ENCODE data around the gene DNMT1. TPM values are rescaled to one million over a fixed set of nuclear protein-coding genes. Genes with fewer than 3 reads are reported as not detected.
"Not testable (repeated sequence)": the region's sequence is repeated elsewhere in the genome, so short reads cannot be mapped to it uniquely, and the experiment has no call there.

Gene DNMT1
- polyA plus RNA-seq, 1 donor, result 160 TPM

GRCh38 chr19:10222201-10222890, 27.6 kb upstream of the DNMT1 start:
- DNase-seq, result no peak

GRCh38 chr19:10220695-10221094, 25.9 kb upstream of the DNMT1 start:
- DNase-seq, result no peak

- no peak for DNase-seq
Measured at GRCh38 chr19:10219678-10220077, 24.9 kb upstream of the DNMT1 start.

- DNase-seq, result no peak
Measured at GRCh38 chr19:10217085-10217484, 22.3 kb upstream of the DNMT1 start.

- DNase-seq, result no peak
Measured at GRCh38 chr19:10214784-10215183, 20.0 kb upstream of the DNMT1 start.

- DNase-seq, result no peak
Measured at GRCh38 chr19:10211691-10212090, 16.9 kb upstream of the DNMT1 start.

GRCh38 chr19:10211061-10211460, 16.3 kb upstream of the DNMT1 start:
- DNase-seq, result no peak

GRCh38 chr19:10209315-10209714, 14.6 kb upstream of the DNMT1 start:
- DNase-seq, result no peak

GRCh38 chr19:10207026-10207425, 12.3 kb upstream of the DNMT1 start:
- DNase-seq, result no peak

- DNase-seq, result no peak
Measured at GRCh38 chr19:10206226-10206885, 11.6 kb upstream of the DNMT1 start.

- no peak for DNase-seq
Measured at GRCh38 chr19:10205636-10206035, 10.9 kb upstream of the DNMT1 start.

GRCh38 chr19:10203686-10204085, 8.9 kb upstream of the DNMT1 start:
- DNase-seq, result no peak

- no peak for DNase-seq
Measured at GRCh38 chr19:10201176-10201575, 6.4 kb upstream of the DNMT1 start.

- not testable (repeated sequence) for DNase-seq
Measured at GRCh38 chr19:10200101-10200500, 5.3 kb upstream of the DNMT1 start.

GRCh38 chr19:10198889-10199644, 4.3 kb upstream of the DNMT1 start:
- DNase-seq, result not testable (repeated sequence)

- no peak for DNase-seq
Measured at GRCh38 chr19:10195199-10195519, 406 bp upstream of the DNMT1 start.

GRCh38 chr19:10193790-10194499, 808 bp downstream of the DNMT1 start:
- peak; percentile 2 for DNase-seq

- no peak for DNase-seq
Measured at GRCh38 chr19:10192922-10193321, 1.8 kb downstream of the DNMT1 start.

- no peak for DNase-seq
Measured at GRCh38 chr19:10191347-10191746, 3.4 kb downstream of the DNMT1 start.

GRCh38 chr19:10190026-10190425, 4.7 kb downstream of the DNMT1 start:
- DNase-seq, result no peak

GRCh38 chr19:10189616-10190015, 5.1 kb downstream of the DNMT1 start:
- DNase-seq, result no peak

- DNase-seq, result no peak
Measured at GRCh38 chr19:10187315-10187714, 7.4 kb downstream of the DNMT1 start.

- no peak for DNase-seq
Measured at GRCh38 chr19:10184636-10185035, 10.1 kb downstream of the DNMT1 start.

All from left kidney (tissue), 2 donors.